GM23338 (cell line): ENCODE measurements around the gene YBX3. TPM values are rescaled to one million over a fixed set of nuclear protein-coding genes. Genes with fewer than 3 reads are reported as not detected.
A peak's percentile ranks its signal among the peaks of the same experiment; 100 is the strongest.

Experiments used
- ATAC-seq: fragments of 200-7000 bp; cut with Tn5 transposase; 3 replicates; pipeline ENCODE4 v1.9.1; 2020
- DNase-seq: peaks from one replicate; pipeline ENCODE4 v3.0.0-alpha.2; 2015; ENCODE audit warnings: low spot score
- H2AFZ ChIP-seq: fragments of 200-600 bp; sonication (generic); 2 replicates; pipeline ENCODE4 v1.8.0; 2016; ENCODE audit warnings: antibody characterized with exemption, mild to moderate bottlenecking, moderate library complexity
- H3F3A ChIP-seq: fragments of 200-600 bp; sonication (generic); replicated peaks from 2 replicates; pipeline ENCODE4 v1.8.0; 2017; ENCODE audit warnings: antibody characterized with exemption, mixed run types, low read depth
- H3K27ac ChIP-seq: fragments of 200-600 bp; sonication (generic); 2 replicates; pipeline ENCODE4 v1.6.1; 2016; ENCODE audit warnings: low read depth
- H3K27me3 ChIP-seq: fragments of 200-600 bp; sonication (generic); 2 replicates; pipeline ENCODE4 v1.8.0; 2016; ENCODE audit warnings: mild to moderate bottlenecking, mixed run types, moderate library complexity; ENCODE audit not compliant: insufficient read depth
- H3K36me3 ChIP-seq: fragments of 200-600 bp; sonication (generic); 2 replicates; pipeline ENCODE4 v1.8.0; 2016; ENCODE audit warnings: mild to moderate bottlenecking; ENCODE audit not compliant: insufficient read depth
- H3K4me1 ChIP-seq: fragments of 200-600 bp; sonication (generic); 2 replicates; pipeline ENCODE4 v1.8.0; 2016; ENCODE audit warnings: mild to moderate bottlenecking, moderate library complexity; ENCODE audit not compliant: insufficient read depth
- H3K4me2 ChIP-seq: fragments of 200-600 bp; sonication (generic); 2 replicates; pipeline ENCODE4 v1.7.1; 2017; ENCODE audit warnings: mixed run types
- H3K4me3 ChIP-seq: fragments of 200-600 bp; sonication (generic); 2 replicates; pipeline ENCODE4 v1.6.1; 2016; ENCODE audit warnings: mixed run types
- H3K79me2 ChIP-seq: fragments of 200-600 bp; sonication (generic); replicated peaks from 2 replicates; pipeline ENCODE4 v1.8.0; 2017; ENCODE audit warnings: mild to moderate bottlenecking; ENCODE audit not compliant: insufficient read depth
- H3K9me2 ChIP-seq: fragments of 200-600 bp; sonication (generic); 2 replicates; pipeline ENCODE4 v1.8.0; 2017; ENCODE audit not compliant: insufficient read depth
- H4K20me1 ChIP-seq: fragments of 200-600 bp; sonication (generic); replicated peaks from 2 replicates; pipeline ENCODE4 v1.8.0; 2017; ENCODE audit warnings: mild to moderate bottlenecking; ENCODE audit not compliant: insufficient read depth
- H3K27ac Mint-ChIP-seq: 2 replicates; pipeline ENCODE4 v1.8.0; 2020; ENCODE audit warnings: inconsistent platforms, mild to moderate bottlenecking, moderate library complexity, mixed read lengths
- H3K27me3 Mint-ChIP-seq: 3 replicates; pipeline ENCODE4 v1.8.0; 2022; ENCODE audit warnings: low read depth, mild to moderate bottlenecking, moderate library complexity, mixed read lengths, inconsistent platforms; ENCODE audit not compliant: insufficient read depth, poor library complexity
- H3K36me3 Mint-ChIP-seq: 3 replicates; pipeline ENCODE4 v1.8.0; 2021; ENCODE audit warnings: low read depth, mild to moderate bottlenecking, inconsistent platforms, moderate library complexity, mixed read lengths
- H3K4me1 Mint-ChIP-seq: 3 replicates; pipeline ENCODE4 v1.8.0; 2020; ENCODE audit warnings: mild to moderate bottlenecking, inconsistent platforms, mixed read lengths
- H3K4me3 Mint-ChIP-seq: 3 replicates; pipeline ENCODE4 v1.8.0; 2021; ENCODE audit warnings: moderate library complexity, mild to moderate bottlenecking, inconsistent platforms, mixed read lengths
- H3K9me3 Mint-ChIP-seq: 3 replicates; pipeline ENCODE4 v1.8.0; 2020; ENCODE audit warnings: moderate library complexity, mild to moderate bottlenecking, inconsistent platforms, mixed read lengths
- CREB1 ChIP-seq: fragments of 250-450 bp; sonication (Bioruptor Pico); IDR thresholded peaks from 2 replicates; pipeline ENCODE4 v1.5.0; 2020; ENCODE audit warnings: low read depth, mild to moderate bottlenecking, moderate library complexity
- EZH2 ChIP-seq: fragments of 200-600 bp; sonication (generic); IDR thresholded peaks from one replicate; pipeline ENCODE4 v1.8.0; 2017; ENCODE audit warnings: antibody characterized with exemption, mild to moderate bottlenecking, low read depth; ENCODE audit not compliant: unreplicated experiment
- EZH2phosphoT487 ChIP-seq: fragments of 200-600 bp; sonication (generic); IDR thresholded peaks from one replicate; pipeline ENCODE4 v1.8.1; 2018; ENCODE audit warnings: antibody characterized with exemption; ENCODE audit not compliant: unreplicated experiment
- POLR2AphosphoS5 ChIP-seq: IDR thresholded peaks from 2 replicates; pipeline ENCODE4 v1.6.1; 2016; ENCODE audit warnings: antibody characterized with exemption, low read depth
- STAT1 ChIP-seq: IDR thresholded peaks from one replicate; pipeline ENCODE4 v1.6.1; 2016; ENCODE audit warnings: antibody characterized with exemption; ENCODE audit not compliant: unreplicated experiment
- ZNF114 ChIP-seq: fragments of 250-450 bp; sonication (Bioruptor Pico); IDR thresholded peaks from 2 replicates; pipeline ENCODE4 v1.5.0; 2020; ENCODE audit warnings: mild to moderate bottlenecking, moderate library complexity
- ZNF331 ChIP-seq: fragments of 250-450 bp; sonication (Bioruptor Pico); IDR thresholded peaks from 2 replicates; pipeline ENCODE4 v1.5.0; 2020; ENCODE audit warnings: low read depth, mild to moderate bottlenecking, moderate library complexity
- polyA plus RNA-seq: library from polyadenylated mRNA; unstranded; fragments of >200 nt; fragmentation: Nextera tagmentation; extraction: Ambion mirVana; gene quantifications from 2 replicates; pipeline ENCODE4 v1.2.1, GENCODE V29; 2016
- total RNA-seq: library from RNA; depleted of rRNA; stranded (reverse); fragments of >200 nt; shearing (Covaris generic); gene quantifications from 2 replicates; pipeline ENCODE4 v1.2.3, GENCODE V29; 2014
- TF ChIP-seq, protein P1 (sequence below), 2 experiments: fragments of 200-600 bp in 1 of 2; sonication (generic) in 1 of 2; conservative IDR thresholded peaks; 2 replicates each; pipeline versions ENCODE4 v1.5.1 to v1.6.1; 2016 to 2017; ENCODE audit warnings: antibody characterized with exemption in 2 of 2, low read depth in 2 of 2, mild to moderate bottlenecking in 2 of 2, moderate library complexity in 1 of 2
- TF ChIP-seq, protein P2 (sequence below): fragments of 250-450 bp; sonication (Bioruptor Pico); IDR thresholded peaks from 2 replicates; pipeline ENCODE4 v1.5.0; 2020; ENCODE audit warnings: mild to moderate bottlenecking, moderate library complexity
- TF ChIP-seq, protein P3 (sequence below): IDR thresholded peaks from 2 replicates; pipeline ENCODE4 v1.6.1; 2016; ENCODE audit warnings: antibody characterized with exemption

YBX3 gene
- total and polyA plus RNA-seq, 2 experiments from 2014 or later = 179 to 450 TPM

DNA sequence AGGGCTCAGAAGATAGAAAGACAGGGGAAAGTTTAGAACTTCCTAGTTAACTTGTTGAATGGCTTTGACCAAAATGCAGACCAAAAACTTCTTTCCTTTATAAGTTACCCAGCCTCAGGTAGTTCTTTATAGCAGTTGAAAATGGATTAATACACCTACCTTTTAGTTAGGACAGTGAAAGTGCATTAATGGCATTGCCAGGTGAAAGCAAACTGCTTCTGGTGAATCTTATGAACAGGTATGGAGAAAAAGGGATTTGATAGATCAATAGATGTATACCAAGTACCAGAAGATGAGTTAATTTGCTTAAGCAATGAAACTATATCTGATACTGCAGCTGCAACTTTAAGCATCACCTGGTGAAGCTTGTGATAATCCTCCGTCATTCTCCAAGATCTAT, 35.1 kb downstream of the YBX3 start (continued):
- no peak for TF ChIP-seq STAT1
- TF ChIP-seq, protein P1, sequence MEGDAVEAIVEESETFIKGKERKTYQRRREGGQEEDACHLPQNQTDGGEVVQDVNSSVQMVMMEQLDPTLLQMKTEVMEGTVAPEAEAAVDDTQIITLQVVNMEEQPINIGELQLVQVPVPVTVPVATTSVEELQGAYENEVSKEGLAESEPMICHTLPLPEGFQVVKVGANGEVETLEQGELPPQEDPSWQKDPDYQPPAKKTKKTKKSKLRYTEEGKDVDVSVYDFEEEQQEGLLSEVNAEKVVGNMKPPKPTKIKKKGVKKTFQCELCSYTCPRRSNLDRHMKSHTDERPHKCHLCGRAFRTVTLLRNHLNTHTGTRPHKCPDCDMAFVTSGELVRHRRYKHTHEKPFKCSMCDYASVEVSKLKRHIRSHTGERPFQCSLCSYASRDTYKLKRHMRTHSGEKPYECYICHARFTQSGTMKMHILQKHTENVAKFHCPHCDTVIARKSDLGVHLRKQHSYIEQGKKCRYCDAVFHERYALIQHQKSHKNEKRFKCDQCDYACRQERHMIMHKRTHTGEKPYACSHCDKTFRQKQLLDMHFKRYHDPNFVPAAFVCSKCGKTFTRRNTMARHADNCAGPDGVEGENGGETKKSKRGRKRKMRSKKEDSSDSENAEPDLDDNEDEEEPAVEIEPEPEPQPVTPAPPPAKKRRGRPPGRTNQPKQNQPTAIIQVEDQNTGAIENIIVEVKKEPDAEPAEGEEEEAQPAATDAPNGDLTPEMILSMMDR (conservative IDR thresholded peaks at IDR 0.05; ENCODE audit: low read depth in 2 of 2) = no peak
- TF ChIP-seq, protein P2, sequence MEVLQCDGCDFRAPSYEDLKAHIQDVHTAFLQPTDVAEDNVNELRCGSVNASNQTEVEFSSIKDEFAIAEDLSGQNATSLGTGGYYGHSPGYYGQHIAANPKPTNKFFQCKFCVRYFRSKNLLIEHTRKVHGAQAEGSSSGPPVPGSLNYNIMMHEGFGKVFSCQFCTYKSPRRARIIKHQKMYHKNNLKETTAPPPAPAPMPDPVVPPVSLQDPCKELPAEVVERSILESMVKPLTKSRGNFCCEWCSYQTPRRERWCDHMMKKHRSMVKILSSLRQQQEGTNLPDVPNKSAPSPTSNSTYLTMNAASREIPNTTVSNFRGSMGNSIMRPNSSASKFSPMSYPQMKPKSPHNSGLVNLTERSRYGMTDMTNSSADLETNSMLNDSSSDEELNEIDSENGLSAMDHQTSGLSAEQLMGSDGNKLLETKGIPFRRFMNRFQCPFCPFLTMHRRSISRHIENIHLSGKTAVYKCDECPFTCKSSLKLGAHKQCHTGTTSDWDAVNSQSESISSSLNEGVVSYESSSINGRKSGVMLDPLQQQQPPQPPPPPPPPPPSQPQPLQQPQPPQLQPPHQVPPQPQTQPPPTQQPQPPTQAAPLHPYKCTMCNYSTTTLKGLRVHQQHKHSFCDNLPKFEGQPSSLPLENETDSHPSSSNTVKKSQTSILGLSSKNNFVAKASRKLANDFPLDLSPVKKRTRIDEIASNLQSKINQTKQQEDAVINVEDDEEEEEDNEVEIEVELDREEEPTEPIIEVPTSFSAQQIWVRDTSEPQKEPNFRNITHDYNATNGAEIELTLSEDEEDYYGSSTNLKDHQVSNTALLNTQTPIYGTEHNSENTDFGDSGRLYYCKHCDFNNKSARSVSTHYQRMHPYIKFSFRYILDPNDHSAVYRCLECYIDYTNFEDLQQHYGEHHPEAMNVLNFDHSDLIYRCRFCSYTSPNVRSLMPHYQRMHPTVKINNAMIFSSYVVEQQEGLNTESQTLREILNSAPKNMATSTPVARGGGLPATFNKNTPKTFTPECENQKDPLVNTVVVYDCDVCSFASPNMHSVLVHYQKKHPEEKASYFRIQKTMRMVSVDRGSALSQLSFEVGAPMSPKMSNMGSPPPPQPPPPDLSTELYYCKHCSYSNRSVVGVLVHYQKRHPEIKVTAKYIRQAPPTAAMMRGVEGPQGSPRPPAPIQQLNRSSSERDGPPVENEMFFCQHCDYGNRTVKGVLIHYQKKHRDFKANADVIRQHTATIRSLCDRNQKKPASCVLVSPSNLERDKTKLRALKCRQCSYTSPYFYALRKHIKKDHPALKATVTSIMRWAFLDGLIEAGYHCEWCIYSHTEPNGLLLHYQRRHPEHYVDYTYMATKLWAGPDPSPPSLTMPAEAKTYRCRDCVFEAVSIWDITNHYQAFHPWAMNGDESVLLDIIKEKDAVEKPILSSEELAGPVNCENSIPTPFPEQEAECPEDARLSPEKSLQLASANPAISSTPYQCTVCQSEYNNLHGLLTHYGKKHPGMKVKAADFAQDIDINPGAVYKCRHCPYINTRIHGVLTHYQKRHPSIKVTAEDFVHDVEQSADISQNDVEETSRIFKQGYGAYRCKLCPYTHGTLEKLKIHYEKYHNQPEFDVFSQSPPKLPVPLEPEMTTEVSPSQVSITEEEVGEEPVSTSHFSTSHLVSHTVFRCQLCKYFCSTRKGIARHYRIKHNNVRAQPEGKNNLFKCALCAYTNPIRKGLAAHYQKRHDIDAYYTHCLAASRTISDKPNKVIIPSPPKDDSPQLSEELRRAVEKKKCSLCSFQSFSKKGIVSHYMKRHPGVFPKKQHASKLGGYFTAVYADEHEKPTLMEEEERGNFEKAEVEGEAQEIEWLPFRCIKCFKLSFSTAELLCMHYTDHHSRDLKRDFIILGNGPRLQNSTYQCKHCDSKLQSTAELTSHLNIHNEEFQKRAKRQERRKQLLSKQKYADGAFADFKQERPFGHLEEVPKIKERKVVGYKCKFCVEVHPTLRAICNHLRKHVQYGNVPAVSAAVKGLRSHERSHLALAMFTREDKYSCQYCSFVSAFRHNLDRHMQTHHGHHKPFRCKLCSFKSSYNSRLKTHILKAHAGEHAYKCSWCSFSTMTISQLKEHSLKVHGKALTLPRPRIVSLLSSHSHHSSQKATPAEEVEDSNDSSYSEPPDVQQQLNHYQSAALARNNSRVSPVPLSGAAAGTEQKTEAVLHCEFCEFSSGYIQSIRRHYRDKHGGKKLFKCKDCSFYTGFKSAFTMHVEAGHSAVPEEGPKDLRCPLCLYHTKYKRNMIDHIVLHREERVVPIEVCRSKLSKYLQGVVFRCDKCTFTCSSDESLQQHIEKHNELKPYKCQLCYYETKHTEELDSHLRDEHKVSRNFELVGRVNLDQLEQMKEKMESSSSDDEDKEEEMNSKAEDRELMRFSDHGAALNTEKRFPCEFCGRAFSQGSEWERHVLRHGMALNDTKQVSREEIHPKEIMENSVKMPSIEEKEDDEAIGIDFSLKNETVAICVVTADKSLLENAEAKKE (CRISPR knock-in tag) = no peak
- no peak for TF ChIP-seq ZNF331 (CRISPR knock-in tag)

DNA sequence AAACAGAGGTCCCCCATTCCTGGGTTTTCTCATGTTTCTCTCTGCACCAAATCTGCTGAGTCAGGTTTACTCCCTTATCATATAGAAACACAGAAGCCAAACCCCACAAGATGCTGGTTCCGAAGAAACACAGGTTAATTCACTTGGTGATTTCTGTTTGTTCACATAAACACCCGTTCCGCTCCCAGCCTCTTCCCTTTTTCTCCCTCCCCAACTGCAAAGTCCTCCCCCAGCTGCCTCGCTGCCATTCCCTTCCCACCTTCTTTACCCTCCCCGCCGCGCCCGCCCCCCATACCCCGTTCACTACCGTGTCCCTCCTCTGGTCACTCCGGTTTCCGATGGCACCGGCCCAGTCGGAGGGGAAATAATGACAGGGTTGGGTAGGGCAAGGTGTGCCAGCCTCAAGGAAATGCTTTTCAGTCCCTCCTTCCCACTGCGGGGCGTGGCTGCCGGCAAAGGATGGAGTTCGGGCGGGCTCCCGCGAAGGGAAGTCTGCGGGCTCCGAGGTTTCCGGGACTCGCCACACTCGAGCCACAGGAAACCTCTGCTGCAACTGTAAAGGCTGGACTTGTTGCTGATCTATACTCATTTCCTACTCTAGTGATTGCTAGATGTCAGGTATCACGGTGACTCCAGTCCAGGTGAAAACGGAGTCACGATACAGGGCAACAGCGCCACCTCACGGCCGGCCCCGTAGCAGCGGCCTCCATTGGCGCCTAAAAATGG, 49.3 kb downstream of the YBX3 start, which contains the start of gene STYK1:
STYK1 (minus strand) TSS at position 394 of the 726 bp plus-strand sequence. CDS start 39,434 bp downstream, outside the sequence.
- Mint-ChIP-seq H3K4me1 (peaks cover 4% of the 10 kb centered on the region; the same call in 2 of the 3 replicates), H3K4me3 (peak within 1 kb of the TSS; percentile 85), H3K27ac (0 out of 2 replicates have a peak within 1 kb of the TSS, but pooled peaks have one; percentile 50), H3K27me3 (peaks cover 11% of the 10 kb centered on the region), H3K36me3 (no peaks in the 10 kb centered on the region), H3K9me3 (peaks cover 3% of the 10 kb centered on the region; the same call in 1 of the 3 replicates)
- no peak within 1 kb of the TSS for H3K27ac ChIP-seq
- no peaks in the 10 kb centered on the region for H3F3A ChIP-seq
- 0 out of 2 replicates have a peak, but pooled peaks cover 4% of the 10 kb centered on the region for H3K4me1 ChIP-seq
- H3K79me2 ChIP-seq = no peaks in the 10 kb centered on the region
- peak within 1 kb of the TSS; percentile 93 for H2AFZ ChIP-seq
- DNase-seq (peak; percentile 92), ATAC-seq (peak; percentile 91)
- H3K27me3 ChIP-seq = no peaks in the 10 kb centered on the region
- no peaks in the 10 kb centered on the region for H4K20me1 ChIP-seq
- H3K36me3 ChIP-seq = no peaks in the 10 kb centered on the region
- no peaks in the 10 kb centered on the region for H3K9me2 ChIP-seq
- H3K4me2 ChIP-seq = peak within 1 kb of the TSS; percentile 84
- peak within 1 kb of the TSS; percentile 67 for H3K4me3 ChIP-seq
- TF ChIP-seq EZH2 (no peak), EZH2phosphoT487 (no peak), CREB1 (CRISPR knock-in tag) (0 out of 2 replicates have a peak, but pooled peaks have one; percentile 48), ZNF114 (peak; percentile 7; the same call in 1 of the 2 replicates), POLR2AphosphoS5 (no peak)
- TF ChIP-seq, protein P1 (conservative IDR thresholded peaks at IDR 0.05; ENCODE audit: low read depth in 2 of 2) = peak; percentile 98 to 99
- TF ChIP-seq, protein P3, sequence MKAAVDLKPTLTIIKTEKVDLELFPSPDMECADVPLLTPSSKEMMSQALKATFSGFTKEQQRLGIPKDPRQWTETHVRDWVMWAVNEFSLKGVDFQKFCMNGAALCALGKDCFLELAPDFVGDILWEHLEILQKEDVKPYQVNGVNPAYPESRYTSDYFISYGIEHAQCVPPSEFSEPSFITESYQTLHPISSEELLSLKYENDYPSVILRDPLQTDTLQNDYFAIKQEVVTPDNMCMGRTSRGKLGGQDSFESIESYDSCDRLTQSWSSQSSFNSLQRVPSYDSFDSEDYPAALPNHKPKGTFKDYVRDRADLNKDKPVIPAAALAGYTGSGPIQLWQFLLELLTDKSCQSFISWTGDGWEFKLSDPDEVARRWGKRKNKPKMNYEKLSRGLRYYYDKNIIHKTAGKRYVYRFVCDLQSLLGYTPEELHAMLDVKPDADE = no peak
